Trophoblast cell (in vitro differentiated cells and primary cell): ENCODE results near the gene RBPJ. TPM values are rescaled to one million over a fixed set of nuclear protein-coding genes. Genes with fewer than 3 reads are reported as not detected.

Experiments
- DNase-seq, 2 donors: peaks; one replicate each; pipeline ENCODE4 v3.0.0-alpha.2; 2016
- H2AFZ ChIP-seq: 2 replicates; pipeline ENCODE4 v1.6.1; 2013; ENCODE audit warnings: low read length, moderate library complexity, mild to moderate bottlenecking; ENCODE audit not compliant: insufficient read depth, poor library complexity
- H2AK5ac ChIP-seq: 2 replicates; pipeline ENCODE4 v1.6.1; 2013; ENCODE audit warnings: mild to moderate bottlenecking, low read length
- H2BK120ac ChIP-seq: 2 replicates; pipeline ENCODE4 v1.6.1; 2013; ENCODE audit warnings: low read length, mild to moderate bottlenecking, moderate library complexity; ENCODE audit not compliant: insufficient read depth, poor library complexity
- H2BK12ac ChIP-seq: 2 replicates; pipeline ENCODE4 v1.6.1; 2013; ENCODE audit warnings: mild to moderate bottlenecking, low read length, moderate library complexity
- H2BK5ac ChIP-seq: 2 replicates; pipeline ENCODE4 v1.6.1; 2013; ENCODE audit warnings: low read length, low read depth, moderate library complexity, mild to moderate bottlenecking; ENCODE audit not compliant: poor library complexity
- H3K14ac ChIP-seq: 2 replicates; pipeline ENCODE4 v1.6.1; 2013; ENCODE audit warnings: mild to moderate bottlenecking, low read length
- H3K18ac ChIP-seq: 2 replicates; pipeline ENCODE4 v1.6.1; 2013; ENCODE audit warnings: mild to moderate bottlenecking, low read length
- H3K23ac ChIP-seq: 2 replicates; pipeline ENCODE4 v1.6.1; 2013; ENCODE audit warnings: low read length
- H3K27ac ChIP-seq: 2 replicates; pipeline ENCODE4 v1.5.1; 2013; ENCODE audit warnings: low read depth, mild to moderate bottlenecking, inconsistent platforms, low read length, moderate library complexity
- H3K27me3 ChIP-seq: 2 replicates; pipeline ENCODE4 v1.6.1; 2013; ENCODE audit warnings: inconsistent platforms, mild to moderate bottlenecking, low read length, moderate library complexity; ENCODE audit not compliant: insufficient read depth
- H3K36me3 ChIP-seq, 2 experiments: 1 replicate in 1 of 2; 2 replicates in 1 of 2; pipeline ENCODE4 v1.6.1; 2013; ENCODE audit warnings: low read length in 2 of 2, mild to moderate bottlenecking in 2 of 2, moderate library complexity in 1 of 2; ENCODE audit not compliant: insufficient read depth in 2 of 2, control insufficient read depth in 1 of 2
- H3K4ac ChIP-seq: 2 replicates; pipeline ENCODE4 v1.6.1; 2013; ENCODE audit warnings: low read depth, mild to moderate bottlenecking, low read length, moderate library complexity
- H3K4me1 ChIP-seq, 2 experiments: 1 replicate in 1 of 2; 2 replicates in 1 of 2; pipeline ENCODE4 v1.6.1; 2013; ENCODE audit warnings: low read length in 2 of 2, mild to moderate bottlenecking in 2 of 2, moderate library complexity in 1 of 2; ENCODE audit not compliant: insufficient read depth in 2 of 2, control insufficient read depth in 1 of 2
- H3K4me2 ChIP-seq: 2 replicates; pipeline ENCODE4 v1.6.1; 2013; ENCODE audit warnings: inconsistent platforms, mild to moderate bottlenecking, low read length, moderate library complexity
- H3K4me3 ChIP-seq: 2 replicates; pipeline ENCODE4 v1.5.1; 2013; ENCODE audit warnings: mild to moderate bottlenecking, low read depth, low read length, inconsistent platforms
- H3K79me1 ChIP-seq: one replicate; pipeline ENCODE4 v1.6.1; 2013; ENCODE audit warnings: low read length
- H3K79me2 ChIP-seq: 2 replicates; pipeline ENCODE4 v1.6.1; 2013; ENCODE audit warnings: low read length, mild to moderate bottlenecking; ENCODE audit not compliant: control insufficient read depth, insufficient read depth, poor library complexity
- H3K9ac ChIP-seq: 2 replicates; pipeline ENCODE4 v1.6.1; 2013; ENCODE audit warnings: mild to moderate bottlenecking, low read length
- H3K9me3 ChIP-seq: 2 replicates; pipeline ENCODE4 v1.6.1; 2013; ENCODE audit warnings: low read depth, mild to moderate bottlenecking, control low read depth, inconsistent platforms, low read length; ENCODE audit not compliant: insufficient read depth
- H4K12ac ChIP-seq: 2 replicates; pipeline ENCODE4 v1.6.1; 2013; ENCODE audit warnings: low read depth, mild to moderate bottlenecking, low read length, moderate library complexity
- H4K8ac ChIP-seq: 2 replicates; pipeline ENCODE4 v1.6.1; 2013; ENCODE audit warnings: low read depth, mild to moderate bottlenecking, low read length, moderate library complexity
- H4K91ac ChIP-seq: one replicate; pipeline ENCODE4 v1.6.1; 2013; ENCODE audit warnings: low read depth, mild to moderate bottlenecking, low read length, moderate library complexity
- WGBS: extraction: QIAGEN DNeasy Blood & Tissue Kit; methylation state at CpG from one replicate; pipeline ENCODE4 v1.1.7; 2013; ENCODE audit warnings: missing lambda C conversion rate; ENCODE audit not compliant: insufficient read length, insufficient coverage; ENCODE audit errors: extremely low coverage; 5-methylcytosine and 5-hydroxymethylcytosine counted together
- polyA plus RNA-seq: library from polyadenylated mRNA; stranded (reverse); fragments of 200-250 nt; gene quantifications from 2 replicates; pipeline ENCODE4 v1.2.3, GENCODE V29; 2013

Gene RBPJ
- 45.4 and 47.2 TPM in 2 replicates for polyA plus RNA-seq

DNA sequence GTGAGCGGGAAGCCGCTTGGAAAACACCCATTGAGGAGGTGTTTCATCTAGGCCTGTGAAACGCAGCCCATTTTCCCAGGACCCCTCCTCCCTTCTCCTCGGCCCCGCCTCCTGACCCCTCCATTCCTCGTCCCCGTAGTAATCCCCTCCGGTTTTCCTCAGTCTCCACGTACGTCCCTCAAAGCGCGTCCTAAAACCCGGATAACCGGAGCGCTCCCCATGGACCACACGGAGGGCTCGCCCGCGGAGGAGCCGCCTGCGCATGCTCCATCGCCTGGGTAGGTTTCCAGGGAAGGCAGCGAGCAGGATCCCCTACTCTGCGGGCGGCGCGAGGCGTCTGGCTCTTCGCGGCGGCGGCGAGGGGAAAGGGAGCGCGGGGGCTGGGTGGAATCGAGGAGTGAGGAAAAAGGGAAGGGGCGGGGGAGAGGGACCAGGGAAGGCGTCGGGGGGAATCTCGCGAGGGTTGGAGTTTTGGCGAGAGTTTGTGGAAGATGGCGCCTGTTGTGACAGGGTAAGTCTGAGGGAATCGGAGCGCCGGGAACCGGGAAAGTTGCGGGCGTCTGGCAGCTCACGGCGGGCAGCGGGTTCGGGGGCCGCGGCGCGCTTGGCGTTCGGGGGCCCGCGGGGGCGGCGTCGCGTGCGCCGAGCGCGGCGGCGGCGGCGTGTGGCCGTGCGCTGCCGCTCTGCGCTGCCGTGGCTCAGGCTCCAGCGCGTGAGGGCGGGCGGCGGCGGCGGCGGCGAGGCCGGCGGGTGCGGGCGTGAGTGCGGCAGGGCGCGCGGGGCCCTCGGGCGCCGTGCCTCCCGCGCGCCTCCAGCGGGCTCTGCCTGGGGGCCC lies at the start of gene RBPJ:
Gene RBPJ (plus strand): TSS at position 477 of the 835 bp plus-strand sequence. CDS start 15 bp downstream, at position 492.
- Histone ChIP-seq H4K12ac (peak within 1 kb of the TSS; percentile 85), H3K23ac (no peak within 1 kb of the TSS), H3K4me1 (peaks cover 0 to 6% of the 10 kb centered on the region in 2 experiments), H2BK120ac (peak within 1 kb of the TSS; percentile 91), H4K91ac (peak within 1 kb of the TSS; percentile 90), H2AK5ac (peak within 1 kb of the TSS; percentile 44), H3K4me3 (peak within 1 kb of the TSS; percentile 98), H3K9ac (peak within 1 kb of the TSS; percentile 95), H3K4me2 (peak within 1 kb of the TSS; percentile 77), H2BK5ac (peak within 1 kb of the TSS; percentile 82), H3K27ac (peak within 1 kb of the TSS; percentile 98), H3K27me3 (no peaks in the 10 kb centered on the region), H3K18ac (peak within 1 kb of the TSS; percentile 79), H3K4ac (peak within 1 kb of the TSS; percentile 87), H2BK12ac (peak within 1 kb of the TSS; percentile 9), H2AFZ (peak within 1 kb of the TSS; percentile 80), H3K79me1 (peaks cover 16% of the 10 kb centered on the region), H3K9me3 (no peaks in the 10 kb centered on the region), H3K14ac (peak within 1 kb of the TSS; percentile 92), H3K79me2 (peaks cover 15% of the 10 kb centered on the region), H4K8ac (peak within 1 kb of the TSS; percentile 83), H3K36me3 (no peaks in the 10 kb centered on the region)
- DNase-seq: peak; percentile 94 to 97
- WGBS: no CpG with 5 or more reads among the region's 102 CpGs

DNA sequence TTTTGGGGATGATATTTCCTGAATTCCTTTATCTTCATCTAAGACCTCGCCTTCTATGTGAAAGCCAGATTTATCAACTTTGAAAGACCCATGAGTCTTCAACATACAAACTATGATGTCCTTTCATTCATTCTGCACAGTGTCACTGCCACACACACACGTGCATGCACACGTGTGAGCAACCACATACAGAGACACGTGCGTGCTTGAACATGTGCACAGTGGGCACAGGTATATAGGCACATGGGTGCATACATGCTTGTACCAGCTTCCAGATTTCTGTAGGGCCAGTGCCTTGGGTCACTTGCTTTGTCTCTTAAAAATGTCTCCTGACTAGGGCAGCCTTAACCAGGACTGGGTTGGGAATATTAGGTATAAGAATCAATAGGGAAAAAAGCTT lies 49.1 kb upstream of the RBPJ start:
- H3K4me3 ChIP-seq: no peak overlapping the region
- no peaks in the 10 kb centered on the region for H3K79me1 ChIP-seq
- H3K27me3 ChIP-seq: no peaks in the 10 kb centered on the region
- H2BK12ac ChIP-seq: no peak overlapping the region
- H3K36me3 ChIP-seq: no peaks in the 10 kb centered on the region
- H3K27ac ChIP-seq: no peak overlapping the region
- no peak overlapping the region for H2BK120ac ChIP-seq
- H3K4me1 ChIP-seq: no peaks in the 10 kb centered on the region
- no peak overlapping the region for H3K9ac ChIP-seq
- no peak overlapping the region for H3K4me2 ChIP-seq
- H3K79me2 ChIP-seq: no peaks in the 10 kb centered on the region
- H2BK5ac ChIP-seq: no peak overlapping the region
- H3K14ac ChIP-seq: no peak overlapping the region
- H3K18ac ChIP-seq: no peak overlapping the region
- no peak overlapping the region for H4K8ac ChIP-seq
- no peak overlapping the region for H3K23ac ChIP-seq
- no peak overlapping the region for H2AK5ac ChIP-seq
- H4K91ac ChIP-seq: no peak overlapping the region
- H4K12ac ChIP-seq: no peak overlapping the region
- H2AFZ ChIP-seq: no peak overlapping the region
- H3K4ac ChIP-seq: no peak overlapping the region
- DNase-seq: no peak
- WGBS: no CpG with 5 or more reads among the region's 5 CpGs
- no peaks in the 10 kb centered on the region for H3K9me3 ChIP-seq

DNA sequence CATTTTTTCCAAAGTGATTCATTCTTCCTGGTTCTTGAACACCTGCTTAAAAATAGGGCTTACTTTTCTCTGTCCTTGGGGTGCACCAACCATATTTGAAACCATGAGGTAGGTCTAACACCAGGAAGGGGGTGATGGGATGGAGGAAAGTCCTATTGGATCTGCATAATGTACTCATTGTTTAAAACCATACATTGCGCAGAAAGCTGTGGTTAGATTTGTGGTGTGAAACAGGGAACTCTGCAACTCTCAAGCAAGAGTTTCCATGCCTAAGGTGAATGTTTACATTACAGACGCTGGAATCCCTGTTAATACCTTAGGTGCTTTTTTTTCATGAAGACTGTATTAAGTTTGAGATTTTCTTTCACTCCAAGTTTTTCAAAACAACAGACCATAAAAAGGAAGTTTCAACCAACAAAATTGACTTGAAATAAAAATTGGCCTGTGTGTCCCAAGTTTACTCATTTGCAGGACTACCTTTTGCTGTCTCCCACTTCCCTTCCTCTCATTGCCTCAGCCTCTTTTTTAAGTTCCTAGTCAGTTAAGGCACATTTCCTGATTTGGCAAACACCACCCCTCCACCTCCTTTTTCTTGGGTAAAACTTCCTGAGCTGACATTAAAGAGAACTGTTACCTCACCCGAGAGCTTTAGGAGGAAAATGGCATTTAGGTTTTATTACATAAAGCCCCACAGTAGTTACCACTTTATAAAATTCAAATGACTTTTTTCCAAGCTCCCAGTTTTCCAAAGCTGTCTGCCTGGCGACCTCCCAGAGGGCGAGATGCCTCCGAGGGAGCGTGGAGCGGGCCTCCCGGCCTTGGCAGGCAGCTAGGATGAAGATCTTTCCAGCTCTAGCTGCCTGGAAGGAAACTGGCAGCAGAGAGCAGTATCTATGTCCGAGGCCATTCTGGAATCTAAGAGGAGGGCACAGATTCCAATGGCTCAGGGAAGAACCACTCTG lies 47.9 kb upstream of the RBPJ start:
- Histone ChIP-seq H3K36me3 (no peaks in the 10 kb centered on the region), H3K23ac (no peak overlapping the region), H3K4me3 (no peak overlapping the region), H3K27me3 (no peaks in the 10 kb centered on the region), H4K8ac (no peak overlapping the region), H4K91ac (no peak overlapping the region), H3K4me2 (no peak overlapping the region), H2AFZ (no peak overlapping the region), H3K27ac (no peak overlapping the region), H3K4ac (no peak overlapping the region), H3K14ac (no peak overlapping the region), H2BK120ac (no peak overlapping the region), H4K12ac (no peak overlapping the region), H3K79me2 (no peaks in the 10 kb centered on the region), H2BK5ac (no peak overlapping the region), H3K9ac (no peak overlapping the region), H3K9me3 (no peaks in the 10 kb centered on the region), H3K18ac (no peak overlapping the region), H2BK12ac (no peak overlapping the region), H3K79me1 (no peaks in the 10 kb centered on the region), H2AK5ac (no peak overlapping the region), H3K4me1 (no peaks in the 10 kb centered on the region)
- no CpG with 5 or more reads among the region's 10 CpGs for WGBS
- no peak for DNase-seq

DNA sequence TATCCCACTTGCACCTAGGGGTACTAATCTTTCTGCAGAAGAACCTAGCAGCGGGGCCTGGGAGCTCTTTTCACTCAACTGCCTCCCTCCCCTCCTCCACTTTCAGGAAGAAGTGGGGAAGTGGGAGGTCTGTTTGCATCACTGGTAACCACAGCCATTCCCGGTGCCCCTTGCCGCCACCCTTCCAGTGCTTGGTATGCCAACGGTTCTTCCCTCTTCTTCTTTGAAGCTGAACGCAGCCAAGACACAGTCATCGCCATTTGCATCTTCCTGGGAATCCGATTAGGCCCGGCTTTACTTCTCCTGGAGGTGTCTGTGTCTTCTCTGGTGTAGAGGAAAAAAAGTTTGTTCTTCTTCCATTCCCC lies 47.2 kb upstream of the RBPJ start:
- Histone ChIP-seq H4K12ac (no peak overlapping the region), H3K27me3 (no peaks in the 10 kb centered on the region)
- no CpG with 5 or more reads among the region's 8 CpGs for WGBS

More for the DNA sequence above, 47.2 kb upstream of the RBPJ start:
- Histone ChIP-seq H3K4me1 (no peaks in the 10 kb centered on the region), H2AK5ac (no peak overlapping the region), H2BK120ac (no peak overlapping the region), H3K9ac (no peak overlapping the region), H2BK12ac (no peak overlapping the region), H3K79me2 (no peaks in the 10 kb centered on the region), H3K27ac (no peak overlapping the region), H3K79me1 (no peaks in the 10 kb centered on the region), H3K36me3 (no peaks in the 10 kb centered on the region), H3K23ac (no peak overlapping the region), H3K4ac (no peak overlapping the region), H3K14ac (no peak overlapping the region), H4K91ac (no peak overlapping the region), H3K4me3 (no peak overlapping the region), H3K18ac (no peak overlapping the region), H4K8ac (no peak overlapping the region), H2BK5ac (no peak overlapping the region), H3K4me2 (no peak overlapping the region), H3K9me3 (no peaks in the 10 kb centered on the region), H2AFZ (no peak overlapping the region)
- no peak for DNase-seq
